Mesenchymal stem cell (in vitro differentiated cells and primary cell): ENCODE results near the gene PHKG2.
A peak's percentile ranks its signal among the peaks of the same experiment; 100 is the strongest.

Experiments used
- DNase-seq: peaks from one replicate; pipeline ENCODE4 v3.0.0-alpha.2; 2013
- H2AFZ ChIP-seq: one replicate; pipeline ENCODE4 v1.6.1; 2013; ENCODE audit warnings: low read depth, mild to moderate bottlenecking, control low read depth, inconsistent platforms, low read length, moderate library complexity
- H2AK5ac ChIP-seq: 2 replicates; pipeline ENCODE4 v1.6.1; 2013; ENCODE audit warnings: low read length, moderate library complexity, mild to moderate bottlenecking, inconsistent platforms; ENCODE audit not compliant: severe bottlenecking
- H2BK120ac ChIP-seq: one replicate; pipeline ENCODE4 v1.6.1; 2013; ENCODE audit warnings: low read depth, mild to moderate bottlenecking, inconsistent platforms, low read length, moderate library complexity
- H2BK12ac ChIP-seq, 2 experiments: one replicate each; pipeline ENCODE4 v1.6.1; 2013; ENCODE audit warnings: inconsistent platforms in 2 of 2, low read length in 2 of 2, mild to moderate bottlenecking in 2 of 2, moderate library complexity in 2 of 2, control low read depth in 1 of 2
- H2BK15ac ChIP-seq: one replicate; pipeline ENCODE4 v1.6.1; 2013; ENCODE audit warnings: mild to moderate bottlenecking, low read depth, inconsistent platforms; ENCODE audit not compliant: poor library complexity, severe bottlenecking
- H2BK5ac ChIP-seq: 2 replicates; pipeline ENCODE4 v1.6.1; 2013; ENCODE audit warnings: low read depth, mild to moderate bottlenecking, low read length, control low read depth, inconsistent platforms; ENCODE audit not compliant: poor library complexity, severe bottlenecking
- H3K14ac ChIP-seq, 2 experiments: one replicate each; pipeline ENCODE4 v1.6.1; 2013; ENCODE audit warnings: inconsistent platforms in 2 of 2, low read length in 2 of 2, control low read depth in 1 of 2, mild to moderate bottlenecking in 1 of 2, moderate library complexity in 1 of 2
- H3K18ac ChIP-seq, 2 experiments: one replicate each; pipeline ENCODE4 v1.6.1; 2013; ENCODE audit warnings: inconsistent platforms in 2 of 2, low read length in 2 of 2, control low read depth in 1 of 2, low read depth in 1 of 2, mild to moderate bottlenecking in 1 of 2
- H3K23ac ChIP-seq, 2 experiments: one replicate each; pipeline ENCODE4 v1.6.1; 2013; ENCODE audit warnings: inconsistent platforms in 2 of 2, low read length in 2 of 2, mild to moderate bottlenecking in 2 of 2, moderate library complexity in 2 of 2, control low read depth in 1 of 2
- H3K27ac ChIP-seq: 2 replicates; pipeline ENCODE4 v1.5.1; 2013; ENCODE audit warnings: mild to moderate bottlenecking, moderate library complexity, low read length, control low read depth, inconsistent platforms; ENCODE audit not compliant: poor library complexity, severe bottlenecking
- H3K27me3 ChIP-seq, 2 experiments: 2 replicates each; pipeline versions ENCODE4 v1.6.1 to v1.7.0; 2013; ENCODE audit warnings: low read length in 2 of 2, mild to moderate bottlenecking in 2 of 2, moderate library complexity in 2 of 2, control low read depth in 1 of 2, inconsistent platforms in 1 of 2; ENCODE audit not compliant: control insufficient read depth in 1 of 2, insufficient read depth in 1 of 2
- H3K36me3 ChIP-seq, 2 experiments: 2 replicates each; pipeline versions ENCODE4 v1.6.1 to v1.7.0; 2013; ENCODE audit warnings: low read length in 2 of 2, control low read depth in 1 of 2, inconsistent platforms in 1 of 2, low read depth in 1 of 2, mild to moderate bottlenecking in 1 of 2; ENCODE audit not compliant: insufficient read depth in 2 of 2, control insufficient read depth in 1 of 2
- H3K4ac ChIP-seq, 2 experiments: one replicate each; pipeline ENCODE4 v1.6.1; 2013; ENCODE audit warnings: inconsistent platforms in 2 of 2, low read length in 2 of 2, mild to moderate bottlenecking in 2 of 2, moderate library complexity in 2 of 2, control low read depth in 1 of 2, low read depth in 1 of 2
- H3K4me1 ChIP-seq: 2 replicates; pipeline ENCODE4 v1.6.1; 2013; ENCODE audit warnings: low read depth, low read length, control low read depth; ENCODE audit not compliant: control insufficient read depth, insufficient read depth
- H3K4me2 ChIP-seq: 2 replicates; pipeline ENCODE4 v1.6.1; 2013; ENCODE audit warnings: low read length, mild to moderate bottlenecking, inconsistent platforms; ENCODE audit not compliant: poor library complexity, severe bottlenecking
- H3K4me3 ChIP-seq, 2 experiments: 2 replicates each; pipeline versions ENCODE4 v1.5.1 to v1.7.0; 2013; ENCODE audit warnings: low read length in 2 of 2, mild to moderate bottlenecking in 2 of 2, control low read depth in 1 of 2, low read depth in 1 of 2; ENCODE audit not compliant: insufficient read depth in 1 of 2
- H3K79me1 ChIP-seq: replicated peaks from 2 replicates; pipeline ENCODE4 v1.6.1; 2013; ENCODE audit warnings: mild to moderate bottlenecking, control low read depth, low read length, inconsistent platforms; ENCODE audit not compliant: poor library complexity, severe bottlenecking
- H3K9ac ChIP-seq: 2 replicates; pipeline ENCODE4 v1.7.0; 2013; ENCODE audit warnings: mild to moderate bottlenecking, low read length, moderate library complexity
- H3K9me3 ChIP-seq: 2 replicates; pipeline ENCODE4 v1.7.0; 2013; ENCODE audit warnings: mild to moderate bottlenecking, low read length; ENCODE audit not compliant: control insufficient read depth
- H4K8ac ChIP-seq: one replicate; pipeline ENCODE4 v1.6.1; 2013; ENCODE audit warnings: inconsistent platforms, mild to moderate bottlenecking, low read length, moderate library complexity
- H4K91ac ChIP-seq: one replicate; pipeline ENCODE4 v1.6.1; 2013; ENCODE audit warnings: mild to moderate bottlenecking, low read length, inconsistent platforms
- WGBS: methylation state at CpG from one replicate; pipeline ENCODE4 v1.1.7; 2013; ENCODE audit warnings: mixed read lengths; 5-methylcytosine and 5-hydroxymethylcytosine counted together

Gene PHKG2

GRCh38 chr16:30720086-30720485, 28.1 kb upstream of the PHKG2 start:
- H2BK12ac ChIP-seq, result no peak overlapping the region

DNA sequence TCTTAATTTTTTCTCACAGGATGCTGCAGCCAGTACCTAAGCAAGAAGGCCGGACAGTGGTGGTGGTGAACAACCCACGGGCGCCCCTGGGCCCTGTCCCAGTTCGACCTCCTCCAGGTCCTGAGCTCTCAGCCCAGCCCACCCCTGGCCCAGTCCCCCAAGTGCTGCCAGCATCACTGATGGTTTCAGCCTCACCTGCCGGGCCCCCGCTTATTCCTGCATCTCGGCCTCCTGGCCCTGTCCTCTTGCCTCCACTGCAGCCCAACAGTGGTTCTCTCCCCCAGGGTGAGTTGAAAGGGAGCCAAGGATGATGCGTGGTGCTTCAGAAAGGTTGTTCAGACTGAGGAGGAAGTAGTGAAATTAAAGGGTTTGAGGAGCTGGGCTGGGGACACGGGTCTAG, 27.5 kb upstream of the PHKG2 start:
- no peak overlapping the region for H2AK5ac ChIP-seq
- H3K36me3 ChIP-seq, result peaks cover 86 to 95% of the 10 kb centered on the region in 2 experiments
- H3K9me3 ChIP-seq, result no peaks in the 10 kb centered on the region
- H3K18ac ChIP-seq, result no peak overlapping the region
- H4K91ac ChIP-seq, result no peak overlapping the region
- no peak overlapping the region for H2BK15ac ChIP-seq
- H2BK120ac ChIP-seq, result no peak overlapping the region
- no peak for DNase-seq
- no peak overlapping the region for H2BK12ac ChIP-seq
- no peak overlapping the region for H3K4ac ChIP-seq
- no peak overlapping the region for H3K27ac ChIP-seq
- no peak overlapping the region for H3K14ac ChIP-seq
- peak overlapping the region; percentile 22 for H3K9ac ChIP-seq
- H4K8ac ChIP-seq, result no peak overlapping the region
- no peaks in the 10 kb centered on the region for H3K27me3 ChIP-seq
- H3K4me2 ChIP-seq, result no peak overlapping the region
- 92% methylated on average over 8 of the region's 9 CpGs for WGBS
- H3K79me1 ChIP-seq, result peaks cover 61% of the 10 kb centered on the region
- H3K4me1 ChIP-seq, result peaks cover 1% of the 10 kb centered on the region
- no peak overlapping the region for H3K23ac ChIP-seq
- no peak overlapping the region for H2AFZ ChIP-seq
- H3K4me3 ChIP-seq, result no peak overlapping the region
- H2BK5ac ChIP-seq, result no peak overlapping the region

More at GRCh38 chr16:30720086-30720485, 28.1 kb upstream of the PHKG2 start:
- Histone ChIP-seq H2AK5ac (no peak overlapping the region), H3K4ac (no peak overlapping the region), H3K27me3 (no peaks in the 10 kb centered on the region), H3K79me1 (peaks cover 59% of the 10 kb centered on the region), H3K4me3 (no peak overlapping the region), H2BK5ac (no peak overlapping the region), H3K4me2 (no peak overlapping the region), H3K27ac (no peak overlapping the region), H3K23ac (no peak overlapping the region), H3K14ac (no peak overlapping the region), H3K9ac (no peak overlapping the region), H2BK120ac (no peak overlapping the region), H2AFZ (no peak overlapping the region), H3K36me3 (peaks cover 83 to 94% of the 10 kb centered on the region in 2 experiments), H2BK15ac (no peak overlapping the region), H4K8ac (no peak overlapping the region), H3K4me1 (peaks cover 1% of the 10 kb centered on the region), H4K91ac (no peak overlapping the region), H3K9me3 (no peaks in the 10 kb centered on the region), H3K18ac (no peak overlapping the region)
- WGBS, result 96% methylated on average over 11 of the region's 11 CpGs
- no peak for DNase-seq

DNA sequence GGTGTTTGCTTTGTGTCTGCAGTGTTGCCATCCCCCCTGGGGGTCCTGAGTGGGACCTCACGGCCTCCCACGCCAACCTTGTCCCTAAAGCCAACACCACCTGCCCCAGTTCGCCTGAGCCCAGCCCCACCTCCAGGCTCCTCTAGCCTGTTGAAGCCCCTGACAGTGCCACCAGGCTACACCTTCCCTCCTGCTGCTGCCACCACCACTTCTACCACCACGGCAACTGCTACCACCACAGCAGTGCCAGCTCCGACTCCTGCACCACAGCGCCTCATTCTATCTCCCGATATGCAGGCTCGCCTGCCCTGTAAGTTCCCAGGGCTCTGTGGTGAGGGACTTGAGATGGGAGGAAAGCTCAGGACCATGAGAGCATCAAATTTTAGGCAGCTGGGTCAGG, 27.1 kb upstream of the PHKG2 start:
- H3K4ac ChIP-seq, result no peak overlapping the region
- 99% methylated on average over 8 of the region's 8 CpGs for WGBS

GRCh38 chr16:30721606-30722005, 26.6 kb upstream of the PHKG2 start:
- peak overlapping the region; percentile 19 for H3K9ac ChIP-seq
- H2AK5ac ChIP-seq, result no peak overlapping the region
- no peak overlapping the region for H4K8ac ChIP-seq
- no peak overlapping the region for H2BK120ac ChIP-seq
- H3K23ac ChIP-seq, result no peak overlapping the region
- peaks cover 80 to 94% of the 10 kb centered on the region in 2 experiments for H3K36me3 ChIP-seq
- no peak overlapping the region for H2BK12ac ChIP-seq
- no peak overlapping the region for H3K18ac ChIP-seq
- no peak overlapping the region for H3K4me2 ChIP-seq
- no peak for DNase-seq
- no peak overlapping the region for H2BK5ac ChIP-seq
- H2BK15ac ChIP-seq, result no peak overlapping the region
- peaks cover 55% of the 10 kb centered on the region for H3K79me1 ChIP-seq
- no peak overlapping the region for H3K4me3 ChIP-seq
- H3K4ac ChIP-seq, result no peak overlapping the region
- H3K4me1 ChIP-seq, result no peaks in the 10 kb centered on the region
- no peak overlapping the region for H4K91ac ChIP-seq
- no peak overlapping the region for H2AFZ ChIP-seq
- no peaks in the 10 kb centered on the region for H3K9me3 ChIP-seq
- no peak overlapping the region for H3K27ac ChIP-seq
- WGBS, result 92% methylated on average over 1 of the region's 1 CpG
- no peak overlapping the region for H3K14ac ChIP-seq
- no peaks in the 10 kb centered on the region for H3K27me3 ChIP-seq

More for the DNA sequence above, 27.1 kb upstream of the PHKG2 start:
- Histone ChIP-seq H3K18ac (no peak overlapping the region), H3K23ac (no peak overlapping the region), H3K4me2 (no peak overlapping the region), H3K27ac (no peak overlapping the region), H4K91ac (no peak overlapping the region), H3K27me3 (no peaks in the 10 kb centered on the region), H4K8ac (no peak overlapping the region), H2BK15ac (no peak overlapping the region), H3K36me3 (peaks cover 82 to 95% of the 10 kb centered on the region in 2 experiments), H3K79me1 (peaks cover 57% of the 10 kb centered on the region), H3K9ac (peak overlapping the region; percentile 22), H2AFZ (no peak overlapping the region), H2BK120ac (no peak overlapping the region), H2BK5ac (no peak overlapping the region), H2BK12ac (no peak overlapping the region), H3K4me3 (no peak overlapping the region), H3K14ac (no peak overlapping the region), H2AK5ac (no peak overlapping the region), H3K4me1 (no peaks in the 10 kb centered on the region), H3K9me3 (no peaks in the 10 kb centered on the region)
- DNase-seq, result no peak
